OCI-LY1 (cell line): ENCODE data around the gene PHC1.
"Not testable (repeated sequence)": the region's sequence is repeated elsewhere in the genome, so short reads cannot be mapped to it uniquely, and the experiment has no call there.

Source experiments
- H2AFZ ChIP-seq: fragments of 200-600 bp; sonication (generic), shearing (Covaris generic); 2 replicates; pipeline ENCODE4 v1.6.0; 2014; ENCODE audit warnings: antibody characterized with exemption, mild to moderate bottlenecking, low read length
- H3F3A ChIP-seq: fragments of 200-600 bp; sonication (generic), shearing (Covaris generic); 2 replicates; pipeline ENCODE4 v1.6.0; 2014; ENCODE audit warnings: mild to moderate bottlenecking, antibody characterized with exemption, low read length, moderate library complexity; ENCODE audit not compliant: insufficient read depth
- H3K27ac ChIP-seq: fragments of 200-600 bp; sonication (generic); 2 replicates; pipeline ENCODE4 v1.5.1; 2014; ENCODE audit warnings: low read length, mixed run types, mild to moderate bottlenecking, low read depth; ENCODE audit not compliant: poor library complexity, severe bottlenecking
- H3K27me3 ChIP-seq: fragments of 200-600 bp; sonication (generic); 2 replicates; pipeline ENCODE4 v1.6.0; 2014; ENCODE audit warnings: antibody characterized with exemption, mild to moderate bottlenecking, low read length, moderate library complexity; ENCODE audit not compliant: insufficient read depth
- H3K36me3 ChIP-seq: fragments of 200-600 bp; sonication (generic); 2 replicates; pipeline ENCODE4 v1.6.1; 2014; ENCODE audit warnings: mild to moderate bottlenecking, antibody characterized with exemption, low read length, moderate library complexity, mixed read lengths; ENCODE audit not compliant: insufficient read depth
- H3K4me1 ChIP-seq: fragments of 200-600 bp; sonication (generic); 2 replicates; pipeline ENCODE4 v1.5.1; 2014; ENCODE audit warnings: mild to moderate bottlenecking, low read length, moderate library complexity; ENCODE audit not compliant: insufficient read depth, severe bottlenecking
- H3K4me2 ChIP-seq: fragments of 200-600 bp; sonication (generic), shearing (Covaris generic); 2 replicates; pipeline ENCODE4 v1.6.1; 2014; ENCODE audit warnings: low read length
- H3K4me3 ChIP-seq: fragments of 200-600 bp; sonication (generic); 2 replicates; pipeline ENCODE4 v1.5.1; 2014; ENCODE audit warnings: low read length, low read depth, mild to moderate bottlenecking, mixed read lengths; ENCODE audit not compliant: poor library complexity, severe bottlenecking
- H3K79me2 ChIP-seq: fragments of 200-600 bp; shearing (Covaris generic); 2 replicates; pipeline ENCODE4 v1.6.1; 2016; ENCODE audit warnings: mixed run types, low read length, mixed read lengths; ENCODE audit not compliant: insufficient read depth
- H3K9ac ChIP-seq: fragments of 200-600 bp; sonication (generic), shearing (Covaris generic); 2 replicates; pipeline ENCODE4 v1.6.1; 2014; ENCODE audit warnings: mild to moderate bottlenecking, low read length, mixed read lengths
- H3K9me2 ChIP-seq: fragments of 200-600 bp; sonication (generic), shearing (Covaris generic); 2 replicates; pipeline ENCODE4 v1.6.1; 2014; ENCODE audit warnings: low read depth, mild to moderate bottlenecking, low read length, mixed read lengths
- H3K9me3 ChIP-seq: fragments of 200-600 bp; shearing (Covaris generic); 2 replicates; pipeline ENCODE4 v1.6.1; 2014; ENCODE audit warnings: low read length, mixed read lengths
- H4K20me1 ChIP-seq: fragments of 200-600 bp; sonication (generic), shearing (Covaris generic); 2 replicates; pipeline ENCODE4 v1.6.0; 2016; ENCODE audit warnings: mild to moderate bottlenecking, low read length; ENCODE audit not compliant: insufficient read depth
- CTCF ChIP-seq: fragments of 200-600 bp; sonication (generic), shearing (Covaris generic); IDR thresholded peaks from 2 replicates; pipeline ENCODE4 v1.5.1; 2017; ENCODE audit warnings: mild to moderate bottlenecking, antibody characterized with exemption, low read length, moderate library complexity, mixed read lengths
- EZH2 ChIP-seq: fragments of 200-600 bp; sonication (generic), shearing (Covaris generic); IDR thresholded peaks from 2 replicates; pipeline ENCODE4 v1.8.0; 2017; ENCODE audit warnings: borderline replicate concordance, mixed run types, mild to moderate bottlenecking, antibody characterized with exemption, low read length, moderate library complexity, mixed read lengths

Gene PHC1

GRCh38 chr12:8936735-8937134 lies 22.4 kb downstream of the PHC1 start:
- Histone ChIP-seq H3K9me3 (no peaks in the 10 kb centered on the region), H3K36me3 (peaks cover 43% of the 10 kb centered on the region), H4K20me1 (no peaks in the 10 kb centered on the region), H3K9me2 (no peaks in the 10 kb centered on the region), H3K27ac (no peak overlapping the region), H2AFZ (no peak overlapping the region), H3K4me1 (no peaks in the 10 kb centered on the region), H3K79me2 (no peaks in the 10 kb centered on the region), H3F3A (no peaks in the 10 kb centered on the region), H3K27me3 (no peaks in the 10 kb centered on the region), H3K4me3 (no peak overlapping the region), H3K9ac (no peak overlapping the region), H3K4me2 (no peak overlapping the region)
- TF ChIP-seq CTCF (no peak), EZH2 (no peak)

DNA sequence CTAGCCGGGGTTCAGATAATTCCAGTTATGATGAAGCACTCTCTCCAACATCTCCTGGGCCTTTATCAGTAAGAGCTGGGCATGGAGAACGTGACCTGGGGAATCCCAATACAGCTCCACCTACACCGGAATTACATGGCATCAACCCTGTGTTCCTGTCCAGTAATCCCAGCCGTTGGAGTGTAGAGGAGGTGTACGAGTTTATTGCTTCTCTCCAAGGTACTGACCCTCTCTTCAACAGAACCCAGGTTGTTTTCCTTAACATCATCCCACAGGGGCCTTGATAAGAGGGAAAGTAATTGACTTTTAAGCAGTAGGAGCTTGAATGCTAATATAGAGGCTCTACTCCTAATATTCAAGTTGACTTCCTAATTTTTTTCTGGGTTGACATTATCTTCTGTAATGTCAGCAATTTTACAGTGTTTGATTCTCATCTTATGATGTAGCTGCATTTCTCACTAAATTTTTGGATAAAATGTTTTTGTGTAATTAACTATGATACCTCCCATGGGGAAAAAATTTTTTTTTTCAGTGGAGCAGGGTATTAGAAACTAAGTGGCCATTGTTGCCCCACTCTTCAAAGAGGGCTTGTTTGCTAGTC lies 23.6 kb downstream of the PHC1 start:
- H3K79me2 ChIP-seq, H3K9ac ChIP-seq, H3K27me3 ChIP-seq, H3K9me2 ChIP-seq, H3F3A ChIP-seq, H3K27ac ChIP-seq, H3K9me3 ChIP-seq, H2AFZ ChIP-seq, H3K4me2 ChIP-seq, H3K4me1 ChIP-seq, H4K20me1 ChIP-seq, H3K4me3 ChIP-seq: not testable (repeated sequence)
- H3K36me3 ChIP-seq = peaks cover 55% of the 10 kb centered on the region

GRCh38 chr12:8941691-8942478 lies 27.6 kb downstream of the PHC1 start:
- Histone ChIP-seq H3F3A (no peaks in the 10 kb centered on the region), H3K79me2 (peaks cover 5% of the 10 kb centered on the region), H3K36me3 (peaks cover 78% of the 10 kb centered on the region), H3K27me3 (no peaks in the 10 kb centered on the region), H3K9ac (no peak overlapping the region), H3K27ac (no peak overlapping the region), H3K4me3 (no peak overlapping the region), H3K4me2 (no peak overlapping the region), H2AFZ (no peak overlapping the region), H3K4me1 (peaks cover 4% of the 10 kb centered on the region), H4K20me1 (no peaks in the 10 kb centered on the region), H3K9me2 (no peaks in the 10 kb centered on the region), H3K9me3 (no peaks in the 10 kb centered on the region)
- TF ChIP-seq CTCF (no peak), EZH2 (no peak)
